HepG2 (cell line): ENCODE data around the gene TANC1.

ENCODE experiments used
- HDAC6 ChIP-seq: fragments of 200-600 bp; sonication (generic); IDR thresholded peaks from 2 replicates; pipeline ENCODE4 v1.7.0; 2017; ENCODE audit warnings: mild to moderate bottlenecking, antibody characterized with exemption, low read length, low read depth
- HOXA7 ChIP-seq: sonication (generic); formaldehyde crosslinking; IDR thresholded peaks from 2 replicates; pipeline ENCODE4 v1.8.1; 2022; ENCODE audit warnings: mild to moderate bottlenecking, missing genetic modification reagents, moderate library complexity
- KDM1A ChIP-seq: IDR thresholded peaks from 2 replicates; pipeline ENCODE4 v1.6.1; 2016; ENCODE audit warnings: missing compliant biosample characterization
- POGK ChIP-seq: sonication (generic); formaldehyde crosslinking; conservative IDR thresholded peaks from 2 replicates; pipeline ENCODE4 v1.8.0; 2022; ENCODE audit warnings: mild to moderate bottlenecking, moderate library complexity, missing genetic modification reagents
- POLR2AphosphoS5 ChIP-seq: IDR thresholded peaks from 2 replicates; pipeline ENCODE4 v1.6.1; 2012; ENCODE audit warnings: low read depth, low read length
- RAD21 ChIP-seq: fragments of 450-650 bp; formaldehyde crosslinking; IDR thresholded peaks from 2 replicates; pipeline ENCODE4 v1.5.0; 2020; ENCODE audit warnings: mild to moderate bottlenecking
- REST ChIP-seq, 2 experiments: IDR thresholded peaks; 2 replicates each; pipeline ENCODE4 v1.6.1; 2011 to 2012; ENCODE audit warnings: low read length in 2 of 2, borderline replicate concordance in 1 of 2, low read depth in 1 of 2, mild to moderate bottlenecking in 1 of 2, moderate library complexity in 1 of 2
- ZNF33B ChIP-seq: sonication (generic); formaldehyde crosslinking; IDR thresholded peaks from 2 replicates; pipeline ENCODE4 v1.5.1; 2020; ENCODE audit warnings: mild to moderate bottlenecking, missing genetic modification reagents
- ZNF713 ChIP-seq: sonication (generic); formaldehyde crosslinking; IDR thresholded peaks from 2 replicates; pipeline ENCODE4 v1.4.0; 2020; ENCODE audit warnings: mild to moderate bottlenecking, missing genetic modification reagents
- ZNF83 ChIP-seq: sonication (generic); formaldehyde crosslinking; IDR thresholded peaks from 2 replicates; pipeline ENCODE4 v1.4.0; 2020; ENCODE audit warnings: missing genetic modification reagents, mild to moderate bottlenecking, borderline replicate concordance
- TF ChIP-seq, protein P1 (sequence below): sonication (generic); formaldehyde crosslinking; IDR thresholded peaks from 2 replicates; pipeline ENCODE4 v1.5.0; 2020; ENCODE audit warnings: mild to moderate bottlenecking, missing genetic modification reagents, moderate library complexity

DNA sequence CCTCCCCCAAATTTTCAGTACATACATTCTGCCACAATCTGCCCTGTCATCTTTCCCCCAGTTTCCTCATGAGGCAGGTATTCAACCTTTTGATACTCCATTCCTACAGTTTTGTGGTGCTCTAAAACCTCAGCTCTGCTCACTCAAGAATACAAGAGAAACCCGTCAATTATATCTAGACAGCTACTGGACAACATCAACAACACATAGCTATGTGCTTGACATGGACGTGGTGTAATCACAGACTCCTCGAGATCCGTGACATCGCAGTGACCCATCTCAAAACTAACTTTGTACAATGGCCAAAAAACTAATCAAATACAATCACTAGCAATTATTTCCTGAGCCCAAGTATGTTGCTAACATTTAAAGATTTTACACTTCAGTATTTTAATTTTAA, 294.5 kb downstream of the TANC1 start:
- no peak for TF ChIP-seq HDAC6
- TF ChIP-seq RAD21 (CRISPR knock-in tag), result no peak
- TF ChIP-seq ZNF713 (CRISPR knock-in tag), result no peak
- no peak for TF ChIP-seq REST (IDR thresholded peaks at IDR 0.05; ENCODE audit: borderline replicate concordance in 1 of 2, low read depth in 1 of 2, low read length in 2 of 2)
- TF ChIP-seq HOXA7 (CRISPR knock-in tag), result no peak
- no peak for TF ChIP-seq ZNF33B
- TF ChIP-seq POLR2AphosphoS5, result no peak
- no peak for TF ChIP-seq POGK
- TF ChIP-seq ZNF83, result no peak
- no peak for TF ChIP-seq KDM1A
- TF ChIP-seq, protein P1, sequence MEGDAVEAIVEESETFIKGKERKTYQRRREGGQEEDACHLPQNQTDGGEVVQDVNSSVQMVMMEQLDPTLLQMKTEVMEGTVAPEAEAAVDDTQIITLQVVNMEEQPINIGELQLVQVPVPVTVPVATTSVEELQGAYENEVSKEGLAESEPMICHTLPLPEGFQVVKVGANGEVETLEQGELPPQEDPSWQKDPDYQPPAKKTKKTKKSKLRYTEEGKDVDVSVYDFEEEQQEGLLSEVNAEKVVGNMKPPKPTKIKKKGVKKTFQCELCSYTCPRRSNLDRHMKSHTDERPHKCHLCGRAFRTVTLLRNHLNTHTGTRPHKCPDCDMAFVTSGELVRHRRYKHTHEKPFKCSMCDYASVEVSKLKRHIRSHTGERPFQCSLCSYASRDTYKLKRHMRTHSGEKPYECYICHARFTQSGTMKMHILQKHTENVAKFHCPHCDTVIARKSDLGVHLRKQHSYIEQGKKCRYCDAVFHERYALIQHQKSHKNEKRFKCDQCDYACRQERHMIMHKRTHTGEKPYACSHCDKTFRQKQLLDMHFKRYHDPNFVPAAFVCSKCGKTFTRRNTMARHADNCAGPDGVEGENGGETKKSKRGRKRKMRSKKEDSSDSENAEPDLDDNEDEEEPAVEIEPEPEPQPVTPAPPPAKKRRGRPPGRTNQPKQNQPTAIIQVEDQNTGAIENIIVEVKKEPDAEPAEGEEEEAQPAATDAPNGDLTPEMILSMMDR (CRISPR knock-in tag), result no peak
